HUES48 (cell line): ENCODE measurements around the gene ATCAY.

Source experiments
- H3K27ac ChIP-seq: one replicate; pipeline ENCODE4 v1.7.0; 2013; ENCODE audit warnings: low read depth, low read length, inconsistent platforms
- H3K27me3 ChIP-seq: 2 replicates; pipeline ENCODE4 v1.6.1; 2013; ENCODE audit warnings: mild to moderate bottlenecking, low read length; ENCODE audit not compliant: control insufficient read depth, insufficient read depth
- H3K36me3 ChIP-seq: 2 replicates; pipeline ENCODE4 v1.6.1; 2013; ENCODE audit warnings: low read length; ENCODE audit not compliant: control insufficient read depth, insufficient read depth
- H3K4me1 ChIP-seq: 2 replicates; pipeline ENCODE4 v1.6.1; 2013; ENCODE audit warnings: mild to moderate bottlenecking, low read length; ENCODE audit not compliant: control insufficient read depth, insufficient read depth
- H3K4me3 ChIP-seq: 2 replicates; pipeline ENCODE4 v1.5.1; 2013; ENCODE audit warnings: mild to moderate bottlenecking, low read depth, low read length
- H3K9ac ChIP-seq: 2 replicates; pipeline ENCODE4 v1.6.1; 2013; ENCODE audit warnings: mild to moderate bottlenecking, low read depth, low read length, moderate library complexity
- H3K9me3 ChIP-seq: 2 replicates; pipeline ENCODE4 v1.6.1; 2013; ENCODE audit warnings: low read length; ENCODE audit not compliant: control insufficient read depth, insufficient read depth

Gene ATCAY

DNA sequence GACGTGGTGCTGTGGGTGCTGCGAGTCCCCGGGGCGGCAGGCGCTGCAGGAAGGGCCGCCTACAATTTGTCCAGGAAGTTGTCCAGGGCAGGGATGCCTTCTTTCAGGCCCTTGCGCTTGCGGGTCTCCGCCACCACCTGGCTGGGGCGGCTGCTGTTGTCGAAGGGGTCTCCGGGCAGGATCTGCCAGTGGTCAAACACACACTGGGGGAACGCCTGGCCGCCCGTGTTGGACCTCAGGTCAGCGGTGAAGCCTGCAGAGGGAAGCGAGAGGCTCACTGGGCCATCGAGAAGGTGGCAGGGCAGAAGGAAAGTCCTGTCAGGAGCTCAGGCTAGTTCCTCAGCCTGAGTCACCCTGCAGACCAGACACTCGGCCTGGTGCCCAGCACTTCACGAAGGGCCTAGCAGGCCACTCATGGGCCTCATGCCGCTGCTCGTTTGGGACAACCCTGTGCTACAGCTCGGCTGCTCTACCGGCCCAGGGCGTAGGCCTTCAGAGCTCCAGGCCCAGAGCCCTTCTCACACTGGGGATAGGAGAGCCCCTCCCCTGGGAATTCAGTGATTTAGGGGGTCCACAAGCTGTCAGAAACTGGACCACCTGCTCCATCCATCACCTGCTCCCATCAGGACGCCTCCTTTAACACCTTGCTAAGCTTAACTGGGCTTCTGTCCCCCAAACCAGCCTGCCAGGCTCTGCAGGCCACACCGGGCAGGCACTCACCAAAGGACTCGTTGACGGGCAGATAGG is 96.2 kb downstream of the ATCAY start:
- H3K4me1 ChIP-seq: no peaks in the 10 kb centered on the region
- H3K27me3 ChIP-seq: no peaks in the 10 kb centered on the region
- H3K27ac ChIP-seq: peak overlapping the region; percentile 42
- H3K9me3 ChIP-seq: no peaks in the 10 kb centered on the region
- H3K4me3 ChIP-seq: no peak overlapping the region
- H3K9ac ChIP-seq: no peak overlapping the region
- peaks cover 73% of the 10 kb centered on the region for H3K36me3 ChIP-seq
